HCT116 (cell line): Measurements from ENCODE around the gene TOP2B. TPM values are rescaled to one million over a fixed set of nuclear protein-coding genes. Genes with fewer than 3 reads are reported as not detected.

Experiments
- ATAC-seq: fragments of 200-7000 bp; cut with Tn5 transposase; 2 replicates; pipeline ENCODE4 v1.9.1; 2020; ENCODE audit warnings: mild to moderate bottlenecking, moderate library complexity
- BruUV-seq: library from RNA; stranded (reverse); fragments of 400-500 nt; replicated peaks from 2 replicates; lab custom pipeline; 2021; lab: Mats Ljungman, UMichigan
- CTCF ChIA-PET: fragments of 300-600 bp; sonication (Branson Sonifier 250); formaldehyde crosslinking; loops from one replicate; lab custom pipeline; 2021; ENCODE audit warnings: antibody characterized with exemption; lab: Charles Lee
- POLR2A ChIA-PET: fragments of 300-600, 350-600 bp; sonication (Branson Sonifier 250); formaldehyde crosslinking; loops from one replicate; lab custom pipeline; 2021; ENCODE audit warnings: antibody characterized with exemption; lab: Charles Lee
- RAD21 ChIA-PET, 2 experiments: fragments of 300-600 bp; sonication (Branson Sonifier 250); formaldehyde crosslinking; loops; one replicate each; lab custom pipeline; 2023; ENCODE audit warnings: low total read pairs in 2 of 2; ENCODE audit not compliant: uncharacterized antibody in 2 of 2, unreplicated experiment in 2 of 2, low non-redundant PET in 1 of 2; lab: Charles Lee
- DNase-seq: peaks from one replicate; pipeline ENCODE4 v3.0.0-alpha.2; 2010; ENCODE audit warnings: low read depth, low spot score
- H2AFZ ChIP-seq: fragments of 200-600 bp; shearing (Covaris generic), sonication (generic); 2 replicates; pipeline ENCODE4 v1.6.1; 2017; ENCODE audit warnings: low read depth, mixed run types, mixed read lengths, antibody characterized with exemption, low read length; ENCODE audit not compliant: poor library complexity, severe bottlenecking
- H3K27ac ChIP-seq: 2 replicates; pipeline ENCODE4 v1.5.1; 2012; ENCODE audit warnings: low read depth, low read length
- H3K27me3 ChIP-seq: fragments of 200-600 bp; sonication (generic); 2 replicates; pipeline ENCODE4 v1.6.1; 2016; ENCODE audit warnings: mixed run types, low read length, mixed read lengths; ENCODE audit not compliant: insufficient read depth
- H3K36me3 ChIP-seq, 2 experiments: fragments of 200-500 bp in 1 of 2; fragments of 200-600 bp in 1 of 2; sonication (Bioruptor generic) in 1 of 2; sonication (generic) in 1 of 2; 2 replicates each; pipeline versions ENCODE4 v1.5.1 to v1.6.1; 2014 to 2016; ENCODE audit warnings: low read length in 2 of 2, inconsistent platforms in 1 of 2, mixed read lengths in 1 of 2, mixed run types in 1 of 2; ENCODE audit not compliant: insufficient read depth in 2 of 2, control insufficient read depth in 1 of 2
- H3K4me1 ChIP-seq, 2 experiments: fragments of 200-600 bp in 1 of 2; sonication (generic) in 1 of 2; 2 replicates each; pipeline versions ENCODE4 v1.5.1 to v1.6.1; 2012 to 2017; ENCODE audit warnings: low read length in 2 of 2, inconsistent platforms in 1 of 2, mild to moderate bottlenecking in 1 of 2, mixed read lengths in 1 of 2, mixed run types in 1 of 2, moderate library complexity in 1 of 2; ENCODE audit not compliant: insufficient read depth in 2 of 2, control insufficient read depth in 1 of 2
- H3K4me2 ChIP-seq: fragments of 200-600 bp; sonication (generic); 2 replicates; pipeline ENCODE4 v1.6.1; 2017; ENCODE audit warnings: mixed run types, low read length, mixed read lengths
- H3K4me3 ChIP-seq, 2 experiments: fragments of 200-600 bp in 1 of 2; sonication (generic) in 1 of 2; replicated peaks in 1 of 2; 2 replicates each; pipeline ENCODE4 v1.5.1; 2011 to 2016; ENCODE audit warnings: low read length in 2 of 2, control low read depth in 1 of 2, low read depth in 1 of 2, mild to moderate bottlenecking in 1 of 2, mixed read lengths in 1 of 2, mixed run types in 1 of 2
- H3K79me2 ChIP-seq: fragments of 200-600 bp; sonication (generic); 2 replicates; pipeline ENCODE4 v1.6.1; 2017; ENCODE audit warnings: mild to moderate bottlenecking, mixed run types, low read length, moderate library complexity, mixed read lengths; ENCODE audit not compliant: insufficient read depth
- H3K9ac ChIP-seq: fragments of 200-600 bp; sonication (generic); 2 replicates; pipeline ENCODE4 v1.6.1; 2016; ENCODE audit warnings: low read length, mixed read lengths
- H3K9me2 ChIP-seq: fragments of 200-600 bp; sonication (generic), shearing (Covaris generic); 2 replicates; pipeline ENCODE4 v1.6.1; 2017; ENCODE audit warnings: mixed run types, mild to moderate bottlenecking, moderate library complexity; ENCODE audit not compliant: insufficient read depth
- H3K9me3 ChIP-seq, 2 experiments: fragments of 200-500 bp in 1 of 2; fragments of 200-600 bp in 1 of 2; sonication (Bioruptor generic) in 1 of 2; sonication (generic) in 1 of 2; 2 replicates each; pipeline ENCODE4 v1.6.1; 2014 to 2017; ENCODE audit warnings: low read length in 2 of 2, mixed read lengths in 2 of 2, inconsistent platforms in 1 of 2, low read depth in 1 of 2, mild to moderate bottlenecking in 1 of 2, mixed run types in 1 of 2, moderate library complexity in 1 of 2; ENCODE audit not compliant: control insufficient read depth in 1 of 2, insufficient read depth in 1 of 2
- H4K20me1 ChIP-seq: fragments of 200-600 bp; sonication (generic), shearing (Covaris generic); 2 replicates; pipeline ENCODE4 v1.6.1; 2017; ENCODE audit warnings: mixed run types, mild to moderate bottlenecking, moderate library complexity; ENCODE audit not compliant: insufficient read depth
- ATF3 ChIP-seq: IDR thresholded peaks from 2 replicates; pipeline ENCODE4 v1.6.1; 2012
- CBX3 ChIP-seq: IDR thresholded peaks from 2 replicates; pipeline ENCODE4 v1.6.1; 2012; ENCODE audit warnings: low read depth
- CEBPB ChIP-seq: IDR thresholded peaks from 2 replicates; pipeline ENCODE4 v1.6.1; 2012; ENCODE audit warnings: low read depth
- EGR1 ChIP-seq: IDR thresholded peaks from 2 replicates; pipeline ENCODE4 v1.6.1; 2012; ENCODE audit warnings: low read depth
- ELF1 ChIP-seq: IDR thresholded peaks from 2 replicates; pipeline ENCODE4 v1.6.1; 2012; ENCODE audit warnings: low read depth, borderline replicate concordance
- EZH2 ChIP-seq: fragments of 200-600 bp; sonication (generic); IDR thresholded peaks from 2 replicates; pipeline ENCODE4 v1.6.1; 2017; ENCODE audit warnings: antibody characterized with exemption, mixed run types
- EZH2phosphoT487 ChIP-seq: fragments of 200-600 bp; IDR thresholded peaks from 2 replicates; pipeline ENCODE4 v1.6.1; 2018; ENCODE audit warnings: antibody characterized with exemption, borderline replicate concordance
- JUND ChIP-seq: IDR thresholded peaks from 2 replicates; pipeline ENCODE4 v1.6.1; 2012
- MAX ChIP-seq: IDR thresholded peaks from 2 replicates; pipeline ENCODE4 v1.6.1; 2012
- POLR2A ChIP-seq: IDR thresholded peaks from 2 replicates; pipeline ENCODE4 v1.7.0; 2011; ENCODE audit warnings: borderline replicate concordance; ENCODE audit not compliant: insufficient read depth, insufficient read length; ENCODE audit errors: extremely low read depth
- REST ChIP-seq: IDR thresholded peaks from 2 replicates; pipeline ENCODE4 v1.6.1; 2012; ENCODE audit warnings: low read depth
- SRF ChIP-seq: IDR thresholded peaks from 2 replicates; pipeline ENCODE4 v1.6.1; 2012; ENCODE audit warnings: low read depth
- TCF7L2 ChIP-seq: IDR thresholded peaks from 2 replicates; pipeline ENCODE4 v1.7.0; 2011; ENCODE audit warnings: borderline replicate concordance, inconsistent platforms; ENCODE audit not compliant: insufficient read depth, insufficient read length; ENCODE audit errors: extremely low read depth
- ZFX ChIP-seq: fragments of 450-650 bp; IDR thresholded peaks from 2 replicates; pipeline ENCODE4 v1.6.1; 2017
- ZNF274 ChIP-seq: fragments of 200-500 bp; sonication (Bioruptor generic); IDR thresholded peaks from 2 replicates; pipeline ENCODE4 v1.6.1; 2014; ENCODE audit warnings: mild to moderate bottlenecking, low read depth, low read length, inconsistent platforms
- intact Hi-C: fragments of 100-400 bp; cut with micrococcal nuclease; formaldehyde crosslinking; loops from 2 replicates; pipeline ENCODE4 v1.10.0; 2022
- total RNA-seq: library from RNA; stranded (reverse); gene quantifications from one replicate; pipeline ENCODE4 v1.2.1, GENCODE V29; 2021; ENCODE audit not compliant: unreplicated experiment

The TOP2B gene
- total RNA-seq, 1 experiment from 2014 or later, result 101 TPM

GRCh38 chr3:25589783-25590258 is 74.9 kb downstream of the TOP2B start (continued):
- TF ChIP-seq SRF (no peak), ELF1 (no peak), REST (no peak)

GRCh38 chr3:25589104-25589782 is 75.5 kb downstream of the TOP2B start:
- peaks cover 8 to 12% of the 10 kb centered on the region in 2 experiments; a peak in 2 of 4 replicates for H3K4me1 ChIP-seq
- RAD21 ChIA-PET, result no interaction called here
- H3K9me3 ChIP-seq, result no peaks in the 10 kb centered on the region
- ATAC-seq, result no peak
- H3K9ac ChIP-seq, result no peak overlapping the region
- H3K27me3 ChIP-seq, result no peaks in the 10 kb centered on the region
- no peak overlapping the region for H2AFZ ChIP-seq
- CTCF ChIA-PET, result no interaction called here
- POLR2A ChIA-PET, result no interaction called here
- no peak for DNase-seq
- no peaks in the 10 kb centered on the region for H4K20me1 ChIP-seq
- H3K27ac ChIP-seq, result no peak overlapping the region
- H3K9me2 ChIP-seq, result no peaks in the 10 kb centered on the region
- H3K4me2 ChIP-seq, result no peak overlapping the region
- no peaks in the 10 kb centered on the region for H3K79me2 ChIP-seq
- no TSS peak for BruUV-seq
- intact Hi-C loops, result no loop called here
- H3K4me3 ChIP-seq, result no peak overlapping the region
- H3K36me3 ChIP-seq, result no peaks in the 10 kb centered on the region
- TF ChIP-seq REST, result no peak
- TF ChIP-seq ZFX, result no peak
- TF ChIP-seq CBX3, result no peak
- no peak for TF ChIP-seq EGR1
- TF ChIP-seq EZH2phosphoT487, result no peak
- no peak for TF ChIP-seq JUND
- TF ChIP-seq SRF, result no peak
- no peak for TF ChIP-seq TCF7L2
- TF ChIP-seq CEBPB, result no peak
- TF ChIP-seq EZH2, result no peak
- TF ChIP-seq ZNF274, result no peak
- TF ChIP-seq ELF1, result no peak
- TF ChIP-seq POLR2A, result no peak
- TF ChIP-seq ATF3, result no peak
- TF ChIP-seq MAX, result no peak
